HG03354 (cell line): ENCODE data around the gene KRTAP1-1.
"Not testable (repeated sequence)": the region's sequence is repeated elsewhere in the genome, so short reads cannot be mapped to it uniquely, and the experiment has no call there.

Experiments used
- ATAC-seq: cut with Tn5 transposase; IDR thresholded peaks from one replicate; pipeline ENCODE4 v1.9.1; 2021; ENCODE audit warnings: mild to moderate bottlenecking; ENCODE audit not compliant: unreplicated experiment, poor library complexity, severe bottlenecking

Gene KRTAP1-1, protein sequence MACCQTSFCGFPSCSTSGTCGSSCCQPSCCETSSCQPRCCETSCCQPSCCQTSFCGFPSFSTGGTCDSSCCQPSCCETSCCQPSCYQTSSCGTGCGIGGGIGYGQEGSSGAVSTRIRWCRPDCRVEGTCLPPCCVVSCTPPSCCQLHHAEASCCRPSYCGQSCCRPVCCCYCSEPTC

DNA sequence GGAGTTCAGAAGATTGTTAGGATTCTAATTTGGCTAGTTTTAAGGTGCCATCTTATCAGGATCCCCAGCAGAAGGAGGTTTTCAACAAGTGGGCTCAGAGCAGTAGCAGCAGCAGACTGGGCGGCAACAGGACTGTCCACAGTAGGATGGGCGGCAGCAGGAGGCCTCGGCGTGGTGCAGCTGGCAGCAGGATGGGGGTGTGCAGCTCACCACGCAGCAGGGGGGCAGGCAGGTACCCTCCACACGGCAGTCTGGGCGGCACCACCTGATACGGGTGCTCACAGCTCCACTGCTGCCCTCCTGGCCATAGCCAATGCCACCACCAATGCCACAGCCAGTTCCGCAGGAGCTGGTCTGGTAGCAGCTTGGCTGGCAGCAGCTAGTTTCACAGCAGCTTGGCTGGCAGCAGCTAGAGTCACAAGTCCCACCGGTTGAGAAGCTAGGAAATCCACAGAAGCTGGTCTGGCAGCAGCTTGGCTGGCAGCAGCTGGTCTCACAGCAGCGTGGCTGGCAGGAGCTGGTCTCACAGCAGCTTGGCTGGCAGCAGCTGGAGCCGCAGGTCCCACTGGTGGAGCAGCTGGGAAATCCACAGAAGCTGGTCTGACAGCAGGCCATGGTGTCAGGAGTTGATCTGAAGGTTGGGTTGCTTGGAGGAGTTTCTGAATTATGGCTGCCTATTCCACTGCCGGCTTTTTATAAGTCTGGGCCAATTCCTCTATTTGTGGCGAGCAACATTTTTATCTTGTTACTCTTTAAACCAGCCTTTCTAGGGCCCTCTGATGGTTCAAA, at the start of gene KRTAP1-1:
Gene KRTAP1-1, minus strand, starts transcription at position 668 of the 789 bp plus-strand sequence. Its CDS starts 53 bp downstream, at position 615.
- ATAC-seq = not testable (repeated sequence)

DNA sequence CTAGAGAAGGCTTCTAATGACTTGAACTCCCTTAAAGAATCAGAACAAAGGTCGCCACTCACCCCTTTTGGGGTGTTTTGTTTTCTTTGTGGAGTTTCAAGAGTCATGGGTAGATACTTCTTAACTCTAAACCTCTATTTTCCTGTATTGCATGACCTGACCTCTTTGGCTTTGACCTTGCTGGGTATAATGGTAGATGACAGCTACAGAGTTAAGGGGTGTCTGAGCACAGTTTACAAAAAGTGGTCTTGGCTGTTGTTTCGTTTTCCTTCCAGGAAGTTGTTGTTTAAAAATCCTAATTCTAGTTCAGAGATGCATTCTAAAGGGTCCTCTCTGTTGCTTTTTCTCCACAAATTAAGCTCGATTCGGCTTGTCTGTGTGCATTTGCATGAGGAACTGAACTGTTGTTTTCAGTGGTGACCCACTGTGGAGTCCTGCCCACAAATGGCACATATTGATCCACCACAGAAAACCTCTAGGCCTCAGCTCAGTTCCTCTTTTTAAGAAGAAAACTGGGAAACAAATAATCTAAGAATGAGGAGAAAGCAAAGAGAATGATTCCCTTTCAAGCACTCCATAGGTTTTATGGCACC, 47.6 kb upstream of the KRTAP1-1 start:
- ATAC-seq = not testable (repeated sequence)

DNA sequence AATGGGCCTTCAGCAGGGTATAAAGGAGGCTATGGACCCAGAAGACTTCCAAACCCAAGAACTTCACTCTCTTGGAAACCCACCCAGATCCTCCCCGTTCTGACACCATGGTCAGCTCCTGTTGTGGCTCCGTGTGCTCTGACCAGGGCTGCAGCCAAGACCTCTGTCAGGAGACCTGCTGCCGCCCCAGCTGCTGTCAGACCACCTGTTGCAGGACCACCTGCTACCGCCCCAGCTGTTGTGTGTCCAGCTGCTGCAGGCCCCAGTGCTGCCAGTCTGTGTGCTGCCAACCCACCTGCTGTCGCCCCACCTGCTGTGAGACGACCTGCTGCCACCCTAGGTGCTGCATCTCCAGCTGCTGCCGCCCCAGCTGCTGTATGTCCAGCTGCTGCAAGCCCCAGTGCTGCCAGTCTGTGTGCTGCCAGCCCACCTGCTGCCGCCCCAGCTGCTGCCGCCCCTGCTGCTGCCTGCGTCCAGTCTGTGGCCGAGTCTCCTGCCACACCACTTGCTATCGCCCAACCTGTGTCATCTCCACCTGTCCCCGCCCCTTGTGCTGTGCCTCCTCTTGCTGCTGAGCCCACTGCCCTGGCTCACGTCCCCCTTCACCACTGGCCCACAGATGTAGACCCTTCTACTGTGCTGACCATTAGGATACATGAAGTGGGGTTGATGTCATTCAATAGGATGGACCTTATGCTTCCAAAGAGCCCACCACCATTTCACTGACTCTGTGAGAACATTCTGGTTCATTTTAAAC, 43.0 kb upstream of the KRTAP1-1 start, which contains the start of gene KRTAP4-7:
Gene KRTAP4-7, plus strand, starts transcription at position 51 of the 757 bp plus-strand sequence. Its CDS starts 57 bp downstream, at position 108.
- not testable (repeated sequence) for ATAC-seq

DNA sequence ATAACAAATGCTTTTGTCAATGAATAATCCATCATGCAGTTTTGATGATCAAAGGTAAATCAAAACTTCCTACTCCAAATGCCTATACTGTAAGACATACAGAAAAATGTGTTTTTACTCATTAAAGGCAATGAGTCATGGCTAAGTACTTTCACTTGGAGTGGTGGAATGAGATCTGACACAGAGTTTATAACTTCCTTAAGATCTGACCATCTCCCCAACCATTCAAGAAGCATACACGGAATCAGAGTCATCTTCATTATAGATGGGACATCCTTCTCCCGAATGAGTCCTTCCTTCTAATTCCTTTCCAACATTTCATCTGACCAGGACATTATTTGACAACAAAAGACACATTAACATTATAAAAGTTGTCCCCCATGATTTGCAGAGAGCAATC, 42.2 kb upstream of the KRTAP1-1 start:
- ATAC-seq = not testable (repeated sequence)

DNA sequence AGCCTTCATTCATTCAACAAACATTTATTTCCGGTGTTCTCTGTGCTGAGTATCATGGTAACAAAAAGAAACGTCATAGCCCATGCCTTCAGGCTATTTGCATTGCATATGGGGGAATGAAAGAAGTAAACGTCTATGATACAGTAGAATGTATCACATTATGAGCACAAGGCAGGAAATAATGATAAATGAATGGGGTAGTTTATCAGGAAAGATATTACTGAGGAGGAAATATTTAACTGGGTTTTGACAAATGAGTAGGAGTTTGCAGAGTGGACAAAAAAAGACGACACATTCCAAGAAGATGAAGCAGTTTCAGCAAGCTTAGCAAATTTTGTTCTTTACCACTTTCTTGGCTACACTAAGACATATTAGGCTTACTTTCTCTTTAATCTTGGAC, 41.4 kb upstream of the KRTAP1-1 start:
- ATAC-seq = no peak

DNA sequence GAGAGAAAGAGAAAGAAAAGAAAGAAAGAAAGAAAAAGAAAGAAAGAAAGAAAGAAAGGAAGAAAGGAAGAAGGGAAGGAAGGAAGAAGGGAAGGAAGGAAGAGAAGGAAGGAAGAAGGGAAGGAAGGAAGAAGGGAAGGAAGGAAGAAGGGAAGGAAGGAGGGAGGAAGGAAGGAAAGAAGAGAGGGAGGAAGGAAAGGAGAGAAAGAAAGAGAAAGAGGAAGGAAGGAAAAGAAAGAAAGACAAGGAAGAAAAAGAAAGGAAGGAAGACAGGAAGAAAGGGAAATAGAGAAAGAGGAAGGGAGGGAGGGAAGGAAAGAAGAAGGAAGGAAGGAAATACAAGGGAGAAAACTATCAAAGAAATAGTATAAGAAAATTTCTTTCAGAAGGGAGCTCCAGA, 35.5 kb upstream of the KRTAP1-1 start:
- ATAC-seq = no peak

DNA sequence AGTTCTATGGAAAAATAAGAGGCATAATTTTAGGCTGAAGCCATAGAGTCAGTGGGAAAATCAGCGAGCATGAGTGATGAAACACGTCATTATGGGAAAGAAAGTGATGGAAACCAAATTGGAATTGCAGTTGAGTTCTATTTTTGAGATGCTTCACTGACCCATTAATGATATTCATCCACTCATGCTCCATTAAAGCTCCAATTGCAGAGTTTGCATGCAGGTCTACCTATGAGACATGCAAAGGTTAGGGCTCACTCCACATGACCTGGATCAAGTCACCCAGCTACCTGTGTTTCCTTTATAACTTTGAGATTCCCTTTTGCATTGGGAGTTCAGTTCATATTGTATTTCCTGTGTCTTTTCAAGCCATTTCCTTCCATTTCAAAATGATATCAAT, 32.4 kb upstream of the KRTAP1-1 start:
- no peak for ATAC-seq

DNA sequence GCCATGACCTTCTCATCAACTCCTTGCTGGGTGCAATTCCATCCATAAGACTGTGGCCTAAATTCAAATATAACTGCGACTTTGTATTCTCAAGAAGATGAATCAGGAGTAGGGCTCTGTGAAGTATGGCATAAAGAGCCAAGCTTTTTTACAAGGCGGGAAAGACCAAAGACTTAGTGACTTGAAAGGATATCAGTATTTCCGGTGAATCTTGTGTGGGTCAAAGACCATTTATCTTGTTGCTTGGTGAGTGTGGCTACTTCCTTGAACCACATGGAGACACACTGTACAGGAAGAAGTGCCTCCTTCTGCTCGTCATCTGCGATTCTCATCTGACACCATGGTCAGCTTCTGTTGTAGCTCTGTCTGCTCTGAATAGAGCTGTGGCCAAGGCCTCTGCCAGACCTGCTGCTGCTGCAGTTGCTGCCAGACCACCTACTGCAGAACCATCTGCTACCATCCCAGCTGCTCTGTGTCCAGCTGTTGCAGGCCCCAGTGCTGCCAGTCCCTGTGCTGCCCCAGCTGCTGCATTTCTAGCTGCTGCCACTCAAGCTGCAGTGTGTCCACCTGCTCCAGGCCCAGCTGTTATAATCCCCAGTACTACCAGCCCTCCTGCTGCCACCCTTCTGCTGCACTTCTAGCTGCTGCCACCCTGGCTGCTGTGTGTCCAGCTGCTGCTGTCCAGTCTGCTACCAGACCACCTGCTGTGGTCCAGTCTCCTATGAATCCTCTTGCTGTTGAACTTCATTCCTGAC, 30.5 kb upstream of the KRTAP1-1 start:
- ATAC-seq = no peak

DNA sequence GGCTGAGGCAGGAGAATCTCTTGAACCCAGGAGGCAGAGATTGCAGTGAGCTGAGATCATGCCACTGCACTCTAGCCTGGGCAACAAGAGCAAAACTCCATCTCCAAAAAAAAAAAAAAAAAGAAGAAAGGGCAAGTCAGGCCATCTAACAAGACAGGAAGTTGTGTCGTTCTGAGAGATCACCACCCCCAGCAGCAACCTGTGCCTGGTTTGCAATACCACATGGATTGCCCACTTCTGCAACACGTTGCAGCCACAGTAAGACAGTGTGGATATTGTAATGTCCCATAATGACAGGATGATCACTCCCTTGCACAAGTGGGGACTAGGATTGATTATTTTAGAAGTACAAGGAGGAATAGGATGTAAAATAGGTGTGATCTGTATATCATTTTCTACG, 27.8 kb upstream of the KRTAP1-1 start:
- ATAC-seq = no peak

DNA sequence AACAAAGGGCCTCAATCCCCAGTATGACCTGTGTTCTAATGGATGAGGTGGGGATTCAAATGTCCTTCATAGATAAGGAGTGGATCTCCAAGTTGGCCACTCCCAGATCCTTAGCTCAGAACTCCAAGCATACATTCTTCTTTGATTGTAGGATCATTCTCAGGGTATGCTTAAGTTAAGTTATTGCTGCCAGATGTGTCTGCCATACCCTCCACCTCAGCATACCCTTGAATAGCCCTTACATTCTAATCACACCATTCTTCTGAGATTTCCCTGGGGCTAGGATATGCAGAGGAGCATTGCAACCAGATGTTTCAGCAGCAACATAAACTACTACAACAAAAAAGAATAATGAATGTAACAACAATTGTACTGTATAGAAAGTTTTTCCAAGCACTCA, 26.0 kb upstream of the KRTAP1-1 start:
- no peak for ATAC-seq

DNA sequence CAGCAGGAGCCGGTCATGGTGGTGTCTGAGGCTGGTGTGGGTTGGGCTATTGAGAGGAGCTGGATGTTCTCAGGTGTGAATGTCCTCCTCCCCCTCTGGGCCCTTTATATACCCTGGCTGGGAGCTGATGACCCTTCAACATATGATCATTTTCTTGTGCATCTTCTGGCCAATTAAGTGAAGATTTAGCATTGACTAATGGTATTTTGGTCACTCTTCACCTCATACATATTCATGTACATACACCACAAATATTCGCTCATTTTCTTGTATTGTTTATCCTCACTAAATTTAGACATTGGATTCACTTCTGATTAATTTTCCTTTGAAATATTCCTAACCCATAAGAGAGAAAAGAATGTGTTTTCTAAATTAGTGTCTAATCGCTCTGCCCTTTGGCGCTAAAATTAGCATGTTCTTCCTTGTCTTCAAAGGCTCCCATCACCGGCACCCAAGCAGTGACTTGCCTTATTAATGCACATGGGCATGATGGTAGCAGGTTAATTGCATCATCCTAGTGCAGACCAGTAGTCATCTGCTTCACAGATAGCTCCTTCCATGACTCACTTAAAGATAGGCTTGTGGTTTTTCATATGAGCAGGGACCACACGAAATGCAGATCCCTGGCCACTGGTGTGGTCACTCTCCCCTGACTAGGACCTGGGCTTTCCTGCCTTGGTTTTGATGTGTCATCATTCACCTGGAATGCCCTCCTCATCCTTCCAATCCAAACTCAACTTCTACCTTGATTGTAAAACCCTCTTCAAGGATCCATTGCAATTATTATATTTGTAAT, 24.8 kb upstream of the KRTAP1-1 start, which contains the start of gene KRTAP2-4:
Gene KRTAP2-4, minus strand, starts transcription at position 51 of the 796 bp plus-strand sequence. Its CDS starts 34 bp downstream, at position 17.
- no peak for ATAC-seq

DNA sequence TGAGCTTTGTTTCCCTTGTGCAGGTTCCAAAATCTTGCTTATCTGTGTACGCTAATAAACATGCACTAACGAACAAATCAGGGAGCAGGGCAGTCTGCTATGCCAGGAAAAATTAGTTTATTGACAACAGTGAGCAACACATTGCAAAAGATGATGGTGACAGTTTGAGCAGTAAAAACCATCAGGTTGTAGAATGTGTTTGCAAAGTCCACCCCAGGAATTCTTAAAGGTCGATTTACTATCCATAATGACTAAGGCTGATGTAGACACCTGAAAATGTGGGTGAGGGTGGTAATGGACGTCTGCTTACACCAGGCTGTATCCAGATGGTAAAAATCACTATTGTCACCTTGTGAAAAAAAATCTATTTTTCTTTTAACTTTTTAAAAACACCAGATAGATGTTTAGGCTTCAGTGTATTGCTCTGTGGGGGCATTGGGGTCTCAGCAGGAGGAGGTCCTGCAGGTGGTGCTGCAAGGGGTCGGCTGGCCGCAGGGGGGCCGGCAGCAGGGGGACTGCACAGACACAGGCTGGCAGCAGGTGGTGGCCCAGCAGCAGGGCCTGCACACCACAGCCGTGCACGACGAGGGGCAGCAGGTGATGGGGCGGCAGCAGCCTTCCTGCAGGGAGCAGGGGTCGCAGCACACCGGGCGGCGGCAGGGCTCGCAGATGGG, 23.9 kb upstream of the KRTAP1-1 start:
- ATAC-seq = not testable (repeated sequence)

DNA sequence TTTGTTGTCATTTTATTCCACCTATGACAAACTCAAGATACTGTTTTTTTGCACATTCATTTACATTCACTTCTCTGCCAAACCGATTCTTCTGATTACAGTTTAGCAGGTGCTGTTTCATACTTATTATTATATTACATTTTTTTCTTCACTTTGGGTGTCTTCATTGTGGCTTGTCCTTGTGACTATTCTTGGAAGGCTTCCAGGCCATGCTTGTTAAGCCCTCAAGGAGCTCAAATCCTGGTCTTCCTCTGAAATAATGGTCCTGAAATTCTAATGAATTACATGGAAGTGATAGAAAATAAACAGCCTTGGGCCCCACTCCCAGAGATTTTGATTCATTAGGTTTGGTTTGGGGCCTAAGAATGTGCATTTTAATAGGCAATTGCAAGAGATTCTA, 23.1 kb upstream of the KRTAP1-1 start:
- no peak for ATAC-seq

DNA sequence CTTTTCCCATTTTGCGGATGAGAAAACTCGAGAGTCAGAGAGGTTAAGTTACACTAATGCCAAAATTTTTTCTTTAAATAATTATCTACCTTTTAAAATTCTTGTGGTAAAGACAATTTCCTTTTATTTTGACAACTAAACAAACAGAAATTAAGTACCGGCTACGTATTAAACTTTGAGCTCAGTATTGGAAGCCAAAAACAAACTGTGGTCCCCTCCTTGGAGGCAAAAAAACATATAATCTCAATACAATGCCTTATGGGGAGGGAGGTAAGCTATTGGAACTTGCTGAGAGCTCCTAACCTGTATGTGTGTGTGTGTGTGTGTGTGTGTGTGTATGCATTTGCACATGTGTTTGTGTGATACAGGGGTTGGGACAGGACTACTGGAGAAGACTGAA, 22.2 kb upstream of the KRTAP1-1 start:
- no peak for ATAC-seq

DNA sequence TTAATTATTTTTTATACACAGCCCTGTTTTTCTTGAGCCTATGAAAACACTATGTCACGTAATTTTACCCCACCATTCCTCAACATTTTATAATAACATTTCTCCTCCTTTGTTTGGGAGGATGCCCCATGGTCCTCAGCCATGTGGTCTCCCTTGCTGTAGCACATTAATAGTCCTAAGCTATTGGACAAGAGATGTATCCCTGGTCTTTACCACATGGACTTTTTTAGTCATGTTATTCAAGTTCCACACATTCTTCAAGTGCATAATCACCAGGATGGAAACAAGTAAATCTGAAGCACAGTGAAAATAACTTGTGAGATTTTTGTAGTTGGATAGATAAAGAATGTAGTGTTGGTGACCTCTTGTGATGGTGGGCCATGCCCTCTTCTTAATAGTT, 20.7 kb upstream of the KRTAP1-1 start:
- ATAC-seq = no peak

DNA sequence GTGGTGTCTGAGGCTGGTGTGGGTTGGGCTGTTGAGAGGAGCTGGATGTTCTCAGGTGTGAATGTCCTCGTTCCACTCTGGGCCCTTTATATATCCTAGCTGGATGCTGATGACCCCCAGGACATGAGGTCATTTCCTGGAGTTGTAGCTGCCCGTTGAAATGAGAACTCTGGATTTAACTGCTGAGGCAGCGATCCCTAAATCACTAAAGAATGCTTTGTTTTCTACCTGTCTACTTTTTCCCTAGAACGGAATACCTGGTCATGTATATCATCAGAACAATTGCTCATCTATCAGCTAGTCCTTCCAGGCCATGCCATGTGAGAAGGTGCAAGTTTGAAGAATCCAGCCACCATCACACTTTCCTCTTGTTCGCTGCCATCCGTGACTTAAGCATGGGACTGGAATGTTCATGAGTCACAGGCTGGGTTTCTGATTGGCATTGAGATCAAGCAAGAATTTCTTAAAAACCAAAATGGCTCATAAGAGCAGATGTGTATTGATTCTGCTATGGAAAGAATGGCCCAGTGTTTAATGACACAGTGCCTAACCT, 18.9 kb upstream of the KRTAP1-1 start, which contains the start of gene KRTAP2-3:
Gene KRTAP2-3, minus strand, starts transcription at position 63 of the 553 bp plus-strand sequence. CDS start 64 bp downstream, outside the sequence.
- ATAC-seq = no peak

DNA sequence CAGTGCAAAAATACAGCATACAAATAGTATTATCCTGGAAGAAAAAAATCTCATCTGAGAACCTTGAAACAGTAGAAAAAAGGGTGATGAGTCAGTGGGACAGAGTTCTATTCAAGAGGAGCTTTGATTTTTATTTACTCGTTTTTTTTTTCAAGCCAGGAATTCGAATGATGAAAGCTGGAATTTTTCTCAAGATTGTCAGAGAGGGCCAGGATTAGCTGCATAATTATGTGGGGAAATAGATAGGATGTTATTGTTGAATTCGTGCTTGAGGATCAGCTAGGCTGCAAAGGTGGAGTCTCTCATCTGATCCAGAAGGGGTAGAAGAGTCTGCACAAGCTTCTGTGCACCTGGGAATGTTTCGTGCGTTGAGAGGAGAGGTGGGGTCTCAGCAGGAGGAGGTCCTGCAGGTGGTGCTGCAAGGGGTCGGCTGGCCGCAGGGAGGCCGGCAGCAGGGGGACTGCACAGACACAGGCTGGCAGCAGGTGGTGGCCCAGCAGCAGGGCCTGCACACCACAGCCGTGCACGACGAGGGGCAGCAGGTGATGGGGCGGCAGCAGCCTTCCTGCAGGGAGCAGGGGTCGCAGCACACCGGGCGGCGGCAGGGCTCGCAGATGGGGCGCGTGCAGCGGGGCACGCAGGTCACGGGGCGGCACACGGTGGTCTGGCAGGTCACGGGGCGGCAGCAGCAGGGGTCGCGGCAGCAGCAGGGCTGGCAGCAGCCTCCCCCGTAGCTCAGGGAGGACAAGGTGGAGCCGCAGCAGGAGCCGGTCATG, 18.2 kb upstream of the KRTAP1-1 start:
- not testable (repeated sequence) for ATAC-seq
